GM21717 (cell line): Measurements from ENCODE around the gene POU3F2.
A peak's percentile ranks its signal among the peaks of the same experiment; 100 is the strongest.

ENCODE experiments used
- ATAC-seq: cut with Tn5 transposase; IDR thresholded peaks from one replicate; pipeline ENCODE4 v1.9.1; 2021; ENCODE audit warnings: mild to moderate bottlenecking, moderate library complexity; ENCODE audit not compliant: unreplicated experiment

POU3F2 gene

GRCh38 chr6:98830146-98830545 is 4.2 kb upstream of the POU3F2 start:
- no peak for ATAC-seq

DNA sequence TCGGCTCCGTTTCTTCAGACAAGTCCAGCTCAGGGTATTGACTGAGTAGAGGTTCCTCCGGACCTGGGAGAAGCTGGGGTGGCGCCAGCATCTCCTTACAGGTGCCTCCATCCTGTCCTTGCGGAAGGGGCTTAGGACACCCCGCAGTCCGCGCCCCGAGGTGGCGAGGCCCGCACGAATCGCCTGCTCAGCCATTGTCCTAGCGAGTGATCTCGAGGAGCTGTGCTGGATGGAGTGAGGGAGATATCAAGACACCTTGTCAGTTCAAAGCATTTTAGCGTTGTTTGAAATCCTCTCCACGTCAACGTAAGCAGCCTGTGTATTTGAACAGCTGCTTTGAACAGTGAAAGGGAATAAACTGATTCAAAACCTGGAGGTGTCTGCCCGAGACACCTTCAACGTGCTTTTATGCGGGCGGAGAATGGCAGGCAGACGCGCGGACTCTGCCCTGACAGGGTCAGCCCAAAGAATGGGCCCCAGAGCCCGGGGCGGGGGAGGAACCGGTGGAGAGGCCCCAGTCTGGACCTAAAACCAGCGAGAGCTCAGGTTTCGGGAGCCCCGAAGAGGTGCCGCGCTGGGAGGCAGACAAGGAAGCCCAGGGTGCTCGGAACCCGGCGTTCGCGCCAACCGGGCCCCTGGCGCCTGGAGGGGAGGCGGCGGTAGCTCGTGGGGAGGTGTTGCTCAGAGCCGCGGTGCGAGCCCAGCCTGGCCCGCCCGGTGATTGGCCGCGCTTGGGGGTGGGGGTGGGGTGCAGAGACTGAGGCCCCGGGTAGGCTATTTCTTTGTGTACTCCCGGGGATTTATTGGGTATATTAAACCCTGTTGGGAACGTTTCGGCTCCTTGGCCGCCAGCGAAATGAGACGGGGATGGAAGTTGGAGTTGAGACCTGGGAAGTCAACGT is 3.1 kb upstream of the POU3F2 start:
- no peak for ATAC-seq

DNA sequence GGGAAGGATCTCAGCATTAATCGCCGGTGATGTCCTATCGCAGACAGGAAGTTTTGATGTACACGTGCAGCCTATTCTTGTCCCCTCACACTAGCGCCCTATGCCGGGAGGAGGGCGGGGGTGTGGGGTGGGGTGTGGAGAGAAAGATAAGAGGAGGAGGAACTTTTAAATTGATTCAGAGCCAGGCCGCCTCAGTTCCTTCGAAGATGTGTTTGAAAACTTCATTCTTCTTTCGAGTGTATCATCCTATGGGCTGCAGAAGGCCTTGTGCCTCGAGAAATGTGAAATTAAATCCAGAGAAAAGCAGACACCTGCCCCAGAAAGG is 2.5 kb upstream of the POU3F2 start:
- no peak for ATAC-seq

DNA sequence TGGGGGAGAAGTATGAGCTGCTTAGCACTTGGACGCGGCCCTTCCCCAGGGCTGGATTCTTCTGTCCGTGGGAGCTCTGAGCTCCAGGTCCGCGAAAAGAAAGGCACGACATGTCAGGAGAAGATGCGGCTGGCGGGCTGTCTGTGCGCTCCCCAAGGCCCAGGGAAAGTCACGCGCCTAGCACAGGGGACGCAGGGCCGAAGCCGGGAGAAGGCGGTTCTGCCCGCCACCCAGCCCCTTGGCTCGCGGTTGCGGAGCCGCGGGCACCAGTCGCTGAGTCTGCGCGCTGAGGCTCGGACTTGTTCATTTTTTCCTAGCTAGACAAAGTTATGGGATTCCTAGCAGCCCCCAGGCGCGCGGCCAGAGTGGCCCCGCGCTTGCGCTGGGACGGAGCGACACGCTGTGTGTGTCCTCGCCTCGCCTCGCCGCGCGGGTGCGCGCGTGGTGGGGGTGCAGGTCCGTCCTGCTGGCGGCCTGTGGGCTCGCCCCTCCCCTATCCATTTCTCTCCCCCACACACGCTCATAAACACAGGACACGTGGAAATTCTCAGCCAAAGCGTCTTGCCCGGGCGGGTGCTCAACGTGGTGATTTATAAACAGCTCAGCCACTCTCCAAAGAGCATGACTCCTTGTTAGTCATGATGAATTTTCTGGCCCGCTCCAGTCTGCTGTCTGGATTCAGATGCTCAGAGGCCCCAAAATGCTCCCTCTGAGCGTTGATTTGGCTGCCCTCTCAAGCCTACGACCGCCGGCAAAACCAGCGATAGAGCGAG is 1.9 kb upstream of the POU3F2 start:
- no peak for ATAC-seq

DNA sequence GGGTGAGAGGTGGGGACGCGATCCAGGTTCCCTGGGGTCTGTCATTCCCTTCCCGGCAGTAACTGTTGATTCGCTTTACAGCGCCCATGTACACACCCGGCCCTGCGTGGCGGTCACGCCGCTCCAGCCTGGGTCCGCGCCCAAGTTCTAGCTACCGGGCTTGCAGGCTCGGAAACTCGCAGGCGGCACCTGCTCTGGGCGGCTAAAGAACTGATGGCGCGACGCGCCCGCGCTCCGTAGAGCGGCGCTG is 1.4 kb upstream of the POU3F2 start:
- ATAC-seq = peak; percentile 31

DNA sequence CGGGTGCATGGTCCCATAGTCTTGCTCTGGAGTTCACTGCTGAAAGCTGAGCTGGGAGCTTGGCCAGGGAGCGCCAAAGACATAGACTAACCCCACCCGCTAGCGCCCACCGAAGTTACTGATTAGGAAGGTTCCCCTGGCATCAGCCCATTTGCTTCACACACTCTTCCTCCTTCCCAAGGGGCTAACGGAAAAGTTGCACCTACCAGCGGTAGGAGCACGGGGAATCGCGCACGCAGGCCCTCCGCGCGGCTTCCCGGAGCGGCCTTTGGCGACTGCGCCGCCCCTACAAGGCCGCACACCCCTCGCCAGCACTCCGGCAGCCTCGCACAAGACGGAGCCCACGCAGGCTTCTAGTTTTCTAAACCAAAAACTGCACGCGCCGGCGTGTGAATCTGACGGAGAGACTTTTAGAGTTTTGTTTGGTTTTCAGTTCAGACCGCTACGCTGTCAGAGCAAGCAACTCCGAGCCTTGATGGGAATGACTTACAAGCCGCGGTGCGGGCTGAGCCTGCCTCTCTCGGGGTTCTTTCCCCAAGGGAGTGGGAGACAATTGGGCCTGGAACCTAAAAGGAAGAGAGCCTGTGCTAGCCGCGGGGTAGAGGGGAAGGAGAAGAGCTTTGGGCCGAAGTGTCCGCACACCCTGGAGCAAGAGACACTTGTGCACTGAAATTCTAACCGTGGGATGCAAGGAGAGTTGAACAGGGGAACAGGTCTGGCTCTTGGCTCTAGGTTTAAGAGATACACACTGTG is 891 bp upstream of the POU3F2 start:
- peak; percentile 29 for ATAC-seq

DNA sequence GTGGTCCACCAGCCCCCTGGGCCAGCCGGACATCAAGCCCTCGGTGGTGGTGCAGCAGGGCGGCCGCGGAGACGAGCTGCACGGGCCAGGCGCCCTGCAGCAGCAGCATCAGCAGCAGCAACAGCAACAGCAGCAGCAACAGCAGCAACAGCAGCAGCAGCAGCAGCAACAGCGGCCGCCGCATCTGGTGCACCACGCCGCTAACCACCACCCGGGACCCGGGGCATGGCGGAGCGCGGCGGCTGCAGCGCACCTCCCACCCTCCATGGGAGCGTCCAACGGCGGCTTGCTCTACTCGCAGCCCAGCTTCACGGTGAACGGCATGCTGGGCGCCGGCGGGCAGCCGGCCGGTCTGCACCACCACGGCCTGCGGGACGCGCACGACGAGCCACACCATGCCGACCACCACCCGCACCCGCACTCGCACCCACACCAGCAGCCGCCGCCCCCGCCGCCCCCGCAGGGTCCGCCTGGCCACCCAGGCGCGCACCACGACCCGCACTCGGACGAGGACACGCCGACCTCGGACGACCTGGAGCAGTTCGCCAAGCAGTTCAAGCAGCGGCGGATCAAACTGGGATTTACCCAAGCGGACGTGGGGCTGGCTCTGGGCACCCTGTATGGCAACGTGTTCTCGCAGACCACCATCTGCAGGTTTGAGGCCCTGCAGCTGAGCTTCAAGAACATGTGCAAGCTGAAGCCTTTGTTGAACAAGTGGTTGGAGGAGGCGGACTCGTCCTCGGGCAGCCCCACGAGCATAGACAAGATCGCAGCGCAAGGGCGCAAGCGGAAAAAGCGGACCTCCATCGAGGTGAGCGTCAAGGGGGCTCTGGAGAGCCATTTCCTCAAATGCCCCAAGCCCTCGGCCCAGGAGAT is 1.0 kb downstream of the POU3F2 start:
- no peak for ATAC-seq

DNA sequence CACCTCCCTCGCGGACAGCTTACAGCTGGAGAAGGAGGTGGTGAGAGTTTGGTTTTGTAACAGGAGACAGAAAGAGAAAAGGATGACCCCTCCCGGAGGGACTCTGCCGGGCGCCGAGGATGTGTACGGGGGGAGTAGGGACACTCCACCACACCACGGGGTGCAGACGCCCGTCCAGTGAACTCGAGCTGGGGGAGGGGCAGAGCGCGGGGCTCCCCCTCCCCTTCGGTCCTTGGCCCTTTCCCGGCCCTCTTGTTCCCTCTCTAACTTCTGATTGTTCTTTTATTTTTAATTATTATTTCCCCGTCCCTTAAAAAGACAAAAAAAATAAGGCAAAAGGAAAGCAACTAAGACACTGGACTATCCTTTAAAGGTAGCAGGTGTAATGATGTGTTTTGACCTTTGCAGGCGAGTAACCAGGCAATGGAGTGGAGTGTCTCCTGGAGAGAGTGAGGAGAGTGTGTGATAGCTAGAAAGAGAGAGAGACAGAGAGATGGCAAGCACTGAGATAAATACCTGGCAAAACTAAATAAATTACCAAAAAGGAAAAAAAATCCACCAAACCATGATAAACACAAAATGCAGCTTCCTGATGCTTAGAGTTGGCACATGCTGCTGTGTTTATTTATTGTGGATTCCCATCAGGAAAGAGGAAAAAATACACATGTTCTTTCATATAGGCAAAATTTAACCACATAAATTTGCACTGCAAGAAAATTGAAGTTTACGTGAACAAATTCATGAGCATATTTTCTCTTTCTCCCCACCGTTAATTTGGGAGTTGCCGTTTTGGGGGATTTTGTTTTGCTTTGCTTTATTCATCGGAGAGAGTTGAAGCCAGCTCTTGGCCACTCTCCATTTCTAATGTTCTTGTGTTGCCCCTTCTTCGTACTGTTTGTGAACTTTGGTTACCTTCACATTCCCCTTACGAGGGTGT is 1.9 kb downstream of the POU3F2 start:
- no peak for ATAC-seq

DNA sequence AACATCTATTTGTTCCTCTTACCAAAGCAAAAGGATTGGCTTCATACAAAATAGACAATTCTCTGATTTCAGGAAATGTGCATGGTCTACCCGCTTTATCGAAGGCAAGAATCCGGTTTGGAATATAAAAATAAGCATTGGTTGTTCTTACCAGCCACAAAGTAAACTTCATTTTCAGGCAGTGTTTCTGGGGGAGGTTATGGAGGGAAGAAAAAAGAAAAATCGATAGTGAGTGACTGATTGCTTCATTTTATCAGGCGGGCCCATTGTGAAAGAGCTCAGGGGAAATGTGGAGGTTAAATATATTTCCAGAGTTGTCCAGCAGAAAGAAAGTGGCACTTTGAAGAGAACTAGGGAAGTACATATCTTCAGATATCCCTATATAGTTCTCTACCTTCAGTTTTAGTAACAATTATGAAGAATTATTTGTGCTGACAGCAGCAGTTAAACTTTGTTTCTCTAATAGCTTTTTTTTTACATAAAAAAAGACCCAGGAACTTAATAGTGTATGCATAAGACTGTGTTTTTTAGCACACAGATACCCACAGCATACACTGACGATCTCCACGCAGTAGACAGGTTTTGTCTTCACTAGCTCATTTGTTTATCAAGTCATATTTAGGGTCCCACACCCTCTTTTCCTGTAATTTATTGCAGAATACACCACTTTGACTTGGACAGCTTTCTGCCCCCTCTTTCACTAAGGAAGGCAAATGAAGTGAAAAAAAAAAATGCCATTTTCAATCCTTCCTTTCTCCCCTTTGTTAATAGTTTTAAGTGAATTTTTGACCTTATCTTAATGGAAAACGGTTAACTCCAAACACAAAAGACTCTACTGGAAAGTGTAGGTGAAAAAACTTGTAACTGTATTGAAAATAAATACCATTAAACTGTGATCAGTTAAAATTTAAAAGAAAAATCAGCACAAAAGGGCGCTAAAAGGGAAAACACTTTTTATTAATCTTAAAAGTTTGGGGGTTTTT is 2.9 kb downstream of the POU3F2 start:
- ATAC-seq = no peak

DNA sequence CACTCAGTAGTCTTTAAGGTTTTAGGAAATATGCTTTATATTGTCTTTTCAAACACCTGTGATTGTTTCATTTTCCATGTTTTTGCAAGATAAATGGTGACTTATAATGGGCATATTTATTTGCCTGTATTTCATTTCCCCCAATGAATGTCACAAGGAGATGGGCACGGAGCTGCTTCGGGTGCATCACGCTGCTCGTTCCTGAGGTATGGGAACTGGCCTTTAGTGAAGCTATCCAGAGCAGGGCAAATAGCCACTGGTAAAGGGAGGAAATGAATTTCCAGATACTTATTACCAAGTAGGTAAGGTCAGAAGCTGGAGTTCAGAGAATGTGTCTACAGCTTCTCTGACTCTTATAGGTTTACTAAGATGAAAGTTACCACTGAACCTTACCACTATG is 3.7 kb downstream of the POU3F2 start:
- ATAC-seq = no peak

DNA sequence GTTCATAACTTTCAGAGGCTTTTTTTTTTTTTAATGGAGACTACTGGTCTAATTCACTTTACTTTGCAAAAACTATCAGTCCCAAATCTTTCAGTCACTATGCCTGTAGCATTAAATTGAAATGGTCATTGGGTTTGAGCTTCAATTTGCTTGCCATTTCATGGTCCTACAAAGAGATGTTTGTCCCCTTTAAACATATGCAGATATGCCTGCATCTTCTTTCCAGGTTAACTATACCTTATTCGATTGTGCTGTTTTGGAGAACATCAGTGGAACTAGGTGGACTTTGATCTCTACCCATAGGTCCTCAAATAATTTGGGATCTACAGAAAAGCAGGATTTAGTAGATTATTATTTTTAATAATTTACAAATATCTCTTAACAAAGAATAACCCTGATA is 4.6 kb downstream of the POU3F2 start:
- no peak for ATAC-seq

DNA sequence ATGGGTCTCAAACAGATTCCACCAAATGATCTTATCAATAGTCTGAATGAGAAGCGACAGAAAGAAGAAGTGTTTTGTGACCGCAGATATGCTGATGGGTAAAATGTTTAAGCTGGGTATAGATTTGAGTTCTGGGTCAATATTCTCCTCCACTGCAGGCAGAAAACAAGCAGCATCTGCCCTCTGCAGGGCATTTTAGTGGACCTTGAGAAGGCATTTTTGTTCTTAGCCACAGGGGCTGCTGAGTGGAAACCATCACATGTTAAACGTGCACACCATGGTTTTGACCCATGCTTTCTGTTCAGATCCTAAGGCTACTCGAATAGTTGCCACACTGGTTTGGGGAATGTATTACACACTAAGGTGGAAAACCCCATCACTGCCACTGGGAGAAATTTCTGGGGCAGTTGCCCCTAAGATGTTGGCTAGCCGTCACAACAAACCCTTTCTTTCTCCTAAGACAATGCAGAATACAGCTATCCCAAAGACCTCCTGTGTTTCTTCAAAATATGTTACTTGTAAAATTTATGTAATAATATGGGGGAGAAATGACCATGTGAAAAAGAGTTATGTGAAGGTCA is 5.5 kb downstream of the POU3F2 start:
- ATAC-seq = no peak

DNA sequence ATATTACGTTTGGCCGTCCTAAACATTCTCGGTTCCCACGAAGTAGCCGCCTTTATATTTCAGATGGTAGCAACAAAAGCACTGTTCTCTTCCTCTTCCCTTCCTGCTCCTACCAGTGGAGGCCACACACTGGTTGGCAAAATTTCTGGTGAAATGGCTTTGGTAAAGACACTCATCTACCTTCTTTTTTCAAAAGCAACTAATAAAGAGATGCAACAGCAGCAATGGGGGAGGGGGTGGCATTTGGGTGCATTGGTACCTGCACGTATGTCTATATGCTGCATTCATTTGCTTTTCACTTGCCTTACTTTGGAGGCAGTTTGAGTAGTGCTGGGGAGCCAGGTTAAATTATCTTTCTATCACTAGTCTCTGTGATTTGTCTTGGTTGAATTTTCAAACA is 6.0 kb downstream of the POU3F2 start:
- ATAC-seq = no peak

- ATAC-seq = no peak
These were observed 6.7 kb downstream of the POU3F2 start for GRCh38 chr6:98840996-98841513.

- ATAC-seq = no peak
These were observed 7.4 kb downstream of the POU3F2 start for GRCh38 chr6:98841621-98842341.

GRCh38 chr6:98842342-98843180 is 8.2 kb downstream of the POU3F2 start:
- no peak for ATAC-seq
